WTC11 (cell line): ENCODE results near the gene TAF4. TPM values are rescaled to one million over a fixed set of nuclear protein-coding genes. Genes with fewer than 3 reads are reported as not detected.

Experiments
- ATAC-seq: fragments of 200-7000 bp; cut with Tn5 transposase; 2 replicates; pipeline ENCODE4 v1.10.0; 2021; ENCODE audit warnings: mild to moderate bottlenecking, moderate library complexity
- CTCF ChIA-PET: fragments of 300-600 bp; sonication (Branson Sonifier 250); formaldehyde crosslinking; loops from one replicate; lab custom pipeline; 2021; ENCODE audit warnings: antibody characterized with exemption; lab: Charles Lee
- POLR2A ChIA-PET: fragments of 350-600 bp; sonication (Branson Sonifier 250); formaldehyde crosslinking; loops from one replicate; lab custom pipeline; 2021; ENCODE audit warnings: antibody characterized with exemption; lab: Charles Lee
- DNase-seq: peaks from one replicate; pipeline ENCODE4 v3.0.0; 2021; ENCODE audit warnings: low spot score
- H3K27ac Mint-ChIP-seq: 2 replicates; pipeline ENCODE4 v1.8.0; 2021; ENCODE audit warnings: mixed read lengths
- H3K27me3 Mint-ChIP-seq: 2 replicates; pipeline ENCODE4 v1.8.0; 2021; ENCODE audit warnings: low read depth, mild to moderate bottlenecking, moderate library complexity, mixed read lengths
- H3K36me3 Mint-ChIP-seq: 2 replicates; pipeline ENCODE4 v1.8.0; 2021; ENCODE audit warnings: mixed read lengths
- H3K4me1 Mint-ChIP-seq: 2 replicates; pipeline ENCODE4 v1.8.0; 2022; ENCODE audit warnings: mixed read lengths
- H3K4me3 Mint-ChIP-seq: 2 replicates; pipeline ENCODE4 v1.8.0; 2021; ENCODE audit warnings: mild to moderate bottlenecking, moderate library complexity, mixed read lengths
- H3K9me3 Mint-ChIP-seq: 2 replicates; pipeline ENCODE4 v1.8.0; 2021; ENCODE audit warnings: mixed read lengths
- AR ChIP-seq: fragments of 250-450 bp; sonication (Bioruptor Pico); IDR thresholded peaks from 2 replicates; pipeline ENCODE4 v1.9.0; 2021; ENCODE audit warnings: mild to moderate bottlenecking
- ATF2 ChIP-seq: sonication (generic); formaldehyde crosslinking; IDR thresholded peaks from 2 replicates; pipeline ENCODE4 v1.8.1; 2022; ENCODE audit warnings: low read depth, missing genetic modification reagents, borderline replicate concordance
- ELF4 ChIP-seq: sonication (generic); formaldehyde crosslinking; IDR thresholded peaks from 2 replicates; pipeline ENCODE4 v1.8.1; 2022; ENCODE audit warnings: low read depth, mild to moderate bottlenecking, moderate library complexity, missing genetic modification reagents
- FOXP4 ChIP-seq: sonication (generic); formaldehyde crosslinking; IDR thresholded peaks from 2 replicates; pipeline ENCODE4 v1.8.0; 2022; ENCODE audit warnings: mild to moderate bottlenecking, missing genetic modification reagents
- KAT7 ChIP-seq: sonication (generic); formaldehyde crosslinking; IDR thresholded peaks from 2 replicates; pipeline ENCODE4 v1.8.1; 2023; ENCODE audit warnings: missing genetic modification reagents, mild to moderate bottlenecking, borderline replicate concordance
- NFE2L1 ChIP-seq: sonication (generic); formaldehyde crosslinking; IDR thresholded peaks from 2 replicates; pipeline ENCODE4 v1.8.1; 2023; ENCODE audit warnings: missing genetic modification reagents
- NFYB ChIP-seq: sonication (generic); formaldehyde crosslinking; conservative IDR thresholded peaks from 2 replicates; pipeline ENCODE4 v1.8.0; 2022; ENCODE audit warnings: low read depth, missing genetic modification reagents
- SP1 ChIP-seq: sonication (generic); formaldehyde crosslinking; conservative IDR thresholded peaks from 2 replicates; pipeline ENCODE4 v1.8.1; 2022; ENCODE audit warnings: missing genetic modification reagents
- TCF7 ChIP-seq: sonication (generic); formaldehyde crosslinking; IDR thresholded peaks from 2 replicates; pipeline ENCODE4 v1.8.0; 2022; ENCODE audit warnings: mild to moderate bottlenecking, low read depth, missing genetic modification reagents, moderate library complexity
- TEAD1 ChIP-seq: sonication (generic); formaldehyde crosslinking; IDR thresholded peaks from 2 replicates; pipeline ENCODE4 v1.8.0; 2022; ENCODE audit warnings: mild to moderate bottlenecking, missing genetic modification reagents
- TEAD4 ChIP-seq: sonication (generic); formaldehyde crosslinking; IDR thresholded peaks from 2 replicates; pipeline ENCODE4 v1.8.0; 2022; ENCODE audit warnings: mild to moderate bottlenecking, missing genetic modification reagents
- ZNF219 ChIP-seq: sonication (generic); formaldehyde crosslinking; IDR thresholded peaks from 2 replicates; pipeline ENCODE4 v1.8.0; 2023; ENCODE audit warnings: missing genetic modification reagents, mild to moderate bottlenecking, borderline replicate concordance
- ZNF423 ChIP-seq: fragments of 250-450 bp; sonication (Bioruptor Pico); IDR thresholded peaks from 2 replicates; pipeline ENCODE4 v2.1.2; 2022; ENCODE audit warnings: mild to moderate bottlenecking, moderate library complexity
- total RNA-seq: library from RNA; stranded (reverse); gene quantifications from 3 replicates; pipeline ENCODE4 v1.2.3, GENCODE V29; 2021
- TF ChIP-seq, protein P1 (sequence below): sonication (generic); formaldehyde crosslinking; IDR thresholded peaks from 2 replicates; pipeline ENCODE4 v1.8.0; 2023; ENCODE audit warnings: missing genetic modification reagents, mild to moderate bottlenecking, borderline replicate concordance
- TF ChIP-seq, protein P2 (sequence below): sonication (generic); formaldehyde crosslinking; IDR thresholded peaks from 2 replicates; pipeline ENCODE4 v1.8.1; 2023; ENCODE audit warnings: mild to moderate bottlenecking, missing genetic modification reagents, borderline replicate concordance
- TF ChIP-seq, protein P3 (sequence below): sonication (generic); formaldehyde crosslinking; IDR thresholded peaks from 2 replicates; pipeline ENCODE4 v1.8.0; 2022; ENCODE audit warnings: mild to moderate bottlenecking, missing genetic modification reagents
- TF ChIP-seq, protein P4 (sequence below): fragments of 250-450 bp; sonication (Bioruptor Pico); IDR thresholded peaks from 2 replicates; pipeline ENCODE4 v1.9.0; 2021; ENCODE audit warnings: mild to moderate bottlenecking, borderline replicate concordance

The TAF4 gene
- total RNA-seq, 1 experiment from 2014 or later, result 34.4 TPM

GRCh38 chr20:62015540-62016288 is 50.0 kb downstream of the TAF4 start:
- H3K36me3 Mint-ChIP-seq, result peaks cover 11% of the 10 kb centered on the region
- CTCF ChIA-PET, result interaction anchor here (0.6 to 1.3 kb wide), 3 partner anchors 11 to 141 kb away, joined by 3 to 4 read pairs (median 4); no protein-coding TSS in a partner anchor
- TF ChIP-seq ELF4 (CRISPR knock-in tag), result no peak
- TF ChIP-seq NFE2L1, result no peak
- TF ChIP-seq NFYB (CRISPR knock-in tag), result no peak
- TF ChIP-seq KAT7 (CRISPR knock-in tag), result no peak
- TF ChIP-seq, protein P1, sequence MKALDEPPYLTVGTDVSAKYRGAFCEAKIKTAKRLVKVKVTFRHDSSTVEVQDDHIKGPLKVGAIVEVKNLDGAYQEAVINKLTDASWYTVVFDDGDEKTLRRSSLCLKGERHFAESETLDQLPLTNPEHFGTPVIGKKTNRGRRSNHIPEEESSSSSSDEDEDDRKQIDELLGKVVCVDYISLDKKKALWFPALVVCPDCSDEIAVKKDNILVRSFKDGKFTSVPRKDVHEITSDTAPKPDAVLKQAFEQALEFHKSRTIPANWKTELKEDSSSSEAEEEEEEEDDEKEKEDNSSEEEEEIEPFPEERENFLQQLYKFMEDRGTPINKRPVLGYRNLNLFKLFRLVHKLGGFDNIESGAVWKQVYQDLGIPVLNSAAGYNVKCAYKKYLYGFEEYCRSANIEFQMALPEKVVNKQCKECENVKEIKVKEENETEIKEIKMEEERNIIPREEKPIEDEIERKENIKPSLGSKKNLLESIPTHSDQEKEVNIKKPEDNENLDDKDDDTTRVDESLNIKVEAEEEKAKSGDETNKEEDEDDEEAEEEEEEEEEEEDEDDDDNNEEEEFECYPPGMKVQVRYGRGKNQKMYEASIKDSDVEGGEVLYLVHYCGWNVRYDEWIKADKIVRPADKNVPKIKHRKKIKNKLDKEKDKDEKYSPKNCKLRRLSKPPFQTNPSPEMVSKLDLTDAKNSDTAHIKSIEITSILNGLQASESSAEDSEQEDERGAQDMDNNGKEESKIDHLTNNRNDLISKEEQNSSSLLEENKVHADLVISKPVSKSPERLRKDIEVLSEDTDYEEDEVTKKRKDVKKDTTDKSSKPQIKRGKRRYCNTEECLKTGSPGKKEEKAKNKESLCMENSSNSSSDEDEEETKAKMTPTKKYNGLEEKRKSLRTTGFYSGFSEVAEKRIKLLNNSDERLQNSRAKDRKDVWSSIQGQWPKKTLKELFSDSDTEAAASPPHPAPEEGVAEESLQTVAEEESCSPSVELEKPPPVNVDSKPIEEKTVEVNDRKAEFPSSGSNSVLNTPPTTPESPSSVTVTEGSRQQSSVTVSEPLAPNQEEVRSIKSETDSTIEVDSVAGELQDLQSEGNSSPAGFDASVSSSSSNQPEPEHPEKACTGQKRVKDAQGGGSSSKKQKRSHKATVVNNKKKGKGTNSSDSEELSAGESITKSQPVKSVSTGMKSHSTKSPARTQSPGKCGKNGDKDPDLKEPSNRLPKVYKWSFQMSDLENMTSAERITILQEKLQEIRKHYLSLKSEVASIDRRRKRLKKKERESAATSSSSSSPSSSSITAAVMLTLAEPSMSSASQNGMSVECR, result no peak
- TF ChIP-seq, protein P2, sequence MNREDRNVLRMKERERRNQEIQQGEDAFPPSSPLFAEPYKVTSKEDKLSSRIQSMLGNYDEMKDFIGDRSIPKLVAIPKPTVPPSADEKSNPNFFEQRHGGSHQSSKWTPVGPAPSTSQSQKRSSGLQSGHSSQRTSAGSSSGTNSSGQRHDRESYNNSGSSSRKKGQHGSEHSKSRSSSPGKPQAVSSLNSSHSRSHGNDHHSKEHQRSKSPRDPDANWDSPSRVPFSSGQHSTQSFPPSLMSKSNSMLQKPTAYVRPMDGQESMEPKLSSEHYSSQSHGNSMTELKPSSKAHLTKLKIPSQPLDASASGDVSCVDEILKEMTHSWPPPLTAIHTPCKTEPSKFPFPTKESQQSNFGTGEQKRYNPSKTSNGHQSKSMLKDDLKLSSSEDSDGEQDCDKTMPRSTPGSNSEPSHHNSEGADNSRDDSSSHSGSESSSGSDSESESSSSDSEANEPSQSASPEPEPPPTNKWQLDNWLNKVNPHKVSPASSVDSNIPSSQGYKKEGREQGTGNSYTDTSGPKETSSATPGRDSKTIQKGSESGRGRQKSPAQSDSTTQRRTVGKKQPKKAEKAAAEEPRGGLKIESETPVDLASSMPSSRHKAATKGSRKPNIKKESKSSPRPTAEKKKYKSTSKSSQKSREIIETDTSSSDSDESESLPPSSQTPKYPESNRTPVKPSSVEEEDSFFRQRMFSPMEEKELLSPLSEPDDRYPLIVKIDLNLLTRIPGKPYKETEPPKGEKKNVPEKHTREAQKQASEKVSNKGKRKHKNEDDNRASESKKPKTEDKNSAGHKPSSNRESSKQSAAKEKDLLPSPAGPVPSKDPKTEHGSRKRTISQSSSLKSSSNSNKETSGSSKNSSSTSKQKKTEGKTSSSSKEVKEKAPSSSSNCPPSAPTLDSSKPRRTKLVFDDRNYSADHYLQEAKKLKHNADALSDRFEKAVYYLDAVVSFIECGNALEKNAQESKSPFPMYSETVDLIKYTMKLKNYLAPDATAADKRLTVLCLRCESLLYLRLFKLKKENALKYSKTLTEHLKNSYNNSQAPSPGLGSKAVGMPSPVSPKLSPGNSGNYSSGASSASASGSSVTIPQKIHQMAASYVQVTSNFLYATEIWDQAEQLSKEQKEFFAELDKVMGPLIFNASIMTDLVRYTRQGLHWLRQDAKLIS (CRISPR knock-in tag), result no peak
- TF ChIP-seq, protein P3, sequence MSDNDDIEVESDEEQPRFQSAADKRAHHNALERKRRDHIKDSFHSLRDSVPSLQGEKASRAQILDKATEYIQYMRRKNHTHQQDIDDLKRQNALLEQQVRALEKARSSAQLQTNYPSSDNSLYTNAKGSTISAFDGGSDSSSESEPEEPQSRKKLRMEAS (CRISPR knock-in tag), result no peak
- no peak for TF ChIP-seq AR (CRISPR knock-in tag)
- no peak for TF ChIP-seq TCF7
- TF ChIP-seq ZNF219 (CRISPR knock-in tag), result no peak
- TF ChIP-seq SP1, result no peak
- TF ChIP-seq TEAD4 (CRISPR knock-in tag), result no peak
- TF ChIP-seq, protein P4, sequence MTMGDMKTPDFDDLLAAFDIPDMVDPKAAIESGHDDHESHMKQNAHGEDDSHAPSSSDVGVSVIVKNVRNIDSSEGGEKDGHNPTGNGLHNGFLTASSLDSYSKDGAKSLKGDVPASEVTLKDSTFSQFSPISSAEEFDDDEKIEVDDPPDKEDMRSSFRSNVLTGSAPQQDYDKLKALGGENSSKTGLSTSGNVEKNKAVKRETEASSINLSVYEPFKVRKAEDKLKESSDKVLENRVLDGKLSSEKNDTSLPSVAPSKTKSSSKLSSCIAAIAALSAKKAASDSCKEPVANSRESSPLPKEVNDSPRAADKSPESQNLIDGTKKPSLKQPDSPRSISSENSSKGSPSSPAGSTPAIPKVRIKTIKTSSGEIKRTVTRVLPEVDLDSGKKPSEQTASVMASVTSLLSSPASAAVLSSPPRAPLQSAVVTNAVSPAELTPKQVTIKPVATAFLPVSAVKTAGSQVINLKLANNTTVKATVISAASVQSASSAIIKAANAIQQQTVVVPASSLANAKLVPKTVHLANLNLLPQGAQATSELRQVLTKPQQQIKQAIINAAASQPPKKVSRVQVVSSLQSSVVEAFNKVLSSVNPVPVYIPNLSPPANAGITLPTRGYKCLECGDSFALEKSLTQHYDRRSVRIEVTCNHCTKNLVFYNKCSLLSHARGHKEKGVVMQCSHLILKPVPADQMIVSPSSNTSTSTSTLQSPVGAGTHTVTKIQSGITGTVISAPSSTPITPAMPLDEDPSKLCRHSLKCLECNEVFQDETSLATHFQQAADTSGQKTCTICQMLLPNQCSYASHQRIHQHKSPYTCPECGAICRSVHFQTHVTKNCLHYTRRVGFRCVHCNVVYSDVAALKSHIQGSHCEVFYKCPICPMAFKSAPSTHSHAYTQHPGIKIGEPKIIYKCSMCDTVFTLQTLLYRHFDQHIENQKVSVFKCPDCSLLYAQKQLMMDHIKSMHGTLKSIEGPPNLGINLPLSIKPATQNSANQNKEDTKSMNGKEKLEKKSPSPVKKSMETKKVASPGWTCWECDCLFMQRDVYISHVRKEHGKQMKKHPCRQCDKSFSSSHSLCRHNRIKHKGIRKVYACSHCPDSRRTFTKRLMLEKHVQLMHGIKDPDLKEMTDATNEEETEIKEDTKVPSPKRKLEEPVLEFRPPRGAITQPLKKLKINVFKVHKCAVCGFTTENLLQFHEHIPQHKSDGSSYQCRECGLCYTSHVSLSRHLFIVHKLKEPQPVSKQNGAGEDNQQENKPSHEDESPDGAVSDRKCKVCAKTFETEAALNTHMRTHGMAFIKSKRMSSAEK (CRISPR knock-in tag), result no peak
- no peak for TF ChIP-seq TEAD1 (CRISPR knock-in tag)
- TF ChIP-seq ZNF423 (CRISPR knock-in tag), result no peak
- TF ChIP-seq ATF2 (CRISPR knock-in tag), result no peak
- no peak for TF ChIP-seq FOXP4 (CRISPR knock-in tag)

More at GRCh38 chr20:62015540-62016288, 50.0 kb downstream of the TAF4 start:
- Mint-ChIP-seq H3K27ac (peak overlapping the region; percentile 53; the same call in 1 of the 2 replicates), H3K27me3 (no peaks in the 10 kb centered on the region), H3K4me3 (no peak overlapping the region), H3K9me3 (no peaks in the 10 kb centered on the region), H3K4me1 (peaks cover 12% of the 10 kb centered on the region)
- no peak for ATAC-seq
- POLR2A ChIA-PET, result interaction anchor here (1.5 kb wide), 1 partner anchor 75 kb away, joined by 3 read pairs; no protein-coding TSS in a partner anchor
- DNase-seq, result no peak
